Common myeloid progenitor, CD34-positive (primary cell): ENCODE data around the gene PASD1.
"Not testable (repeated sequence)": the region's sequence is repeated elsewhere in the genome, so short reads cannot be mapped to it uniquely, and the experiment has no call there.

Experiments
- CTCF ChIA-PET: fragments of 350-600 bp; sonication (Branson Sonifier 250); formaldehyde crosslinking; loops from one replicate; lab custom pipeline; 2021; ENCODE audit warnings: antibody characterized with exemption; lab: Charles Lee
- POLR2A ChIA-PET: fragments of 350-600 bp; sonication (Branson Sonifier 250); formaldehyde crosslinking; loops from one replicate; lab custom pipeline; 2021; ENCODE audit warnings: antibody characterized with exemption; lab: Charles Lee
- DNase-seq, 3 donors: peaks; one replicate each; pipeline versions ENCODE4 v3.0.0 to v3.0.0-alpha.2; 2013
- H3K27ac ChIP-seq, 2 experiments: 1 replicate in 1 of 2; 2 replicates in 1 of 2; pipeline ENCODE4 v1.7.0; 2013; ENCODE audit warnings: inconsistent platforms in 2 of 2, low read length in 2 of 2, mild to moderate bottlenecking in 2 of 2, low read depth in 1 of 2, moderate library complexity in 1 of 2; ENCODE audit not compliant: severe bottlenecking in 2 of 2, insufficient read depth in 1 of 2, poor library complexity in 1 of 2
- H3K27me3 ChIP-seq, 5 experiments: replicated peaks in 2 of 5; 1 replicate in 3 of 5; 2 replicates in 2 of 5; pipeline versions ENCODE4 v1.6.1 to v1.7.0; 2013; ENCODE audit warnings: low read length in 4 of 5, mild to moderate bottlenecking in 2 of 5, moderate library complexity in 2 of 5, inconsistent platforms in 1 of 5; ENCODE audit not compliant: insufficient read depth in 5 of 5, control insufficient read depth in 4 of 5
- H3K36me3 ChIP-seq, 4 experiments: 1 replicate in 2 of 4; 2 replicates in 2 of 4; pipeline versions ENCODE4 v1.6.1 to v1.7.0; 2013; ENCODE audit warnings: low read length in 3 of 4, control low read depth in 1 of 4, mild to moderate bottlenecking in 1 of 4; ENCODE audit not compliant: control insufficient read depth in 4 of 4, insufficient read depth in 4 of 4
- H3K4me1 ChIP-seq, 4 experiments: 1 replicate in 3 of 4; 2 replicates in 1 of 4; pipeline versions ENCODE4 v1.6.1 to v1.7.1; 2013; ENCODE audit warnings: low read length in 3 of 4, mild to moderate bottlenecking in 3 of 4, control low read depth in 1 of 4, inconsistent platforms in 1 of 4, moderate library complexity in 1 of 4; ENCODE audit not compliant: control insufficient read depth in 4 of 4, insufficient read depth in 4 of 4; ENCODE audit errors: control extremely low read depth in 1 of 4
- H3K4me3 ChIP-seq, 7 experiments: 1 replicate in 4 of 7; 2 replicates in 3 of 7; pipeline versions ENCODE4 v1.5.1 to v1.7.0; 2013; ENCODE audit warnings: mild to moderate bottlenecking in 7 of 7, low read length in 6 of 7, moderate library complexity in 6 of 7, inconsistent platforms in 2 of 7, low read depth in 2 of 7, control low read depth in 1 of 7; ENCODE audit not compliant: insufficient read depth in 4 of 7, control insufficient read depth in 1 of 7; ENCODE audit errors: extremely low read depth in 1 of 7
- H3K9me3 ChIP-seq, 5 experiments: 1 replicate in 4 of 5; 2 replicates in 1 of 5; pipeline versions ENCODE4 v1.6.1 to v1.7.1; 2013; ENCODE audit warnings: low read length in 4 of 5, mild to moderate bottlenecking in 2 of 5, inconsistent platforms in 1 of 5, low read depth in 1 of 5, moderate library complexity in 1 of 5; ENCODE audit not compliant: control insufficient read depth in 4 of 5, insufficient read depth in 2 of 5; ENCODE audit errors: control extremely low read depth in 1 of 5
- WGBS: methylation state at CpG from one replicate; pipeline ENCODE4 v1.1.5; 2013; ENCODE audit not compliant: insufficient coverage; 5-methylcytosine and 5-hydroxymethylcytosine counted together

PASD1 gene

DNA sequence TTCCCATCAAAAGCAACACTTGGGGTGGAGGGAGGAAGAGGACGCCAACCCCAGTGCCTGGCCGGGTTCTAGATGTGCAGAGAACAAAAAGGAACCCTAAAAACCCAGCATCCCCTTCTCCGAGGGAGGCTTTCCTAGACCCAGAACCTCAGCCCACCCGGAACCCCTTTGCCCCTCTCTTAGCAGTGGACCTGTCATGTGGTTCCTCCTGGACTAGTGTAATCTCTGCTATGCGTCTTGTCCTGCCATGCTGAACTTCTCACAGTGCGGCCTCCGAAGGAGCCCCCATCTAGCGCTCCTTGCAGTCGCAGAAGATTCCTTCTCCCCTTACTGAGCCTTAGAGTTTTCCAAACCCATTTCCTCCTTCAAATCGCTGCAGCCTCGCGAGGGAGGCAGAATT, 130.6 kb downstream of the PASD1 start:
- Histone ChIP-seq H3K36me3 (no peaks in the 10 kb centered on the region), H3K9me3 (peaks cover 0 to 6% (median 0%) of the 10 kb centered on the region in 5 experiments), H3K27ac (no peak overlapping the region), H3K4me1 (peaks cover 0 to 6% (median 0%) of the 10 kb centered on the region in 4 experiments), H3K4me3 (no peak overlapping the region), H3K27me3 (peaks cover 2 to 55% (median 11%) of the 10 kb centered on the region in 5 experiments)
- WGBS, result 70% methylated on average over 12 of the region's 12 CpGs
- DNase-seq, result no peak
- CTCF ChIA-PET, result no interaction called here
- POLR2A ChIA-PET, result no interaction called here

GRCh38 chrX:151694661-151695582, 131.4 kb downstream of the PASD1 start, which contains the start of gene PRRG3:
TSS of gene PRRG3 (plus strand) at chrX:151695458. CDS start at chrX:151698815, 3,357 bp downstream.
- POLR2A ChIA-PET, result no interaction called here
- Histone ChIP-seq H3K4me1 (peaks cover 0 to 6% (median 0%) of the 10 kb centered on the region in 4 experiments), H3K4me3 (no peak within 1 kb of the TSS), H3K27ac (no peak within 1 kb of the TSS), H3K9me3 (peaks cover 0 to 6% (median 0%) of the 10 kb centered on the region in 5 experiments), H3K36me3 (no peaks in the 10 kb centered on the region), H3K27me3 (peaks cover 2 to 55% (median 11%) of the 10 kb centered on the region in 5 experiments)
- 40% methylated on average over 45 of the region's 100 CpGs for WGBS
- CTCF ChIA-PET, result no interaction called here
- no peak for DNase-seq

GRCh38 chrX:151695583-151696340, 132.3 kb downstream of the PASD1 start:
- WGBS, result 44% methylated on average over 17 of the region's 19 CpGs
- Histone ChIP-seq H3K9me3 (peaks cover 0 to 6% (median 0%) of the 10 kb centered on the region in 5 experiments), H3K27me3 (peaks cover 2 to 52% (median 11%) of the 10 kb centered on the region in 5 experiments), H3K4me1 (peaks cover 0 to 6% (median 0%) of the 10 kb centered on the region in 4 experiments), H3K4me3 (no peak overlapping the region), H3K36me3 (no peaks in the 10 kb centered on the region), H3K27ac (no peak overlapping the region)
- POLR2A ChIA-PET, result no interaction called here
- DNase-seq, result peak in 2 of 3 donors; percentile 10 to 30
- CTCF ChIA-PET, result no interaction called here

DNA sequence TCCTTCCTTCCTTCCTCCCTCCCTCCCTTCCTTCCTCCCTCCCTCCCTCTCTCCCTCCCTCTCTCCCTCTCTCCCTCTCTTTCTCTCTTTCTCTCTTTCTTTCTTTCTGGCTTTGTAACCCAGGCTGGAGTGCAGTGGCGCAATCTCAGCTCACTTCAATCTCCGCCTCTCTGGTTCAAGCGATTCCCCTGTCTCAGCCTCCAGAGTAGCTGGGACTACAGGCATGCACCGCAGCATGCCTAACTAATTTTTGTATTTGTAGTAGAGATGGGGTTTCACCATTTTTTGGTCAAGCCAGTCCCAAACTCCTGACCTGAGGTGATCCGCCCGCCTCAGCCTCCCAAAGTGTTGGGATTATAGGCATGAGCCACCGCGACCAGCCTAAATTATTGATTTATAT, 133.6 kb downstream of the PASD1 start:
- DNase-seq, H3K9me3 ChIP-seq, H3K4me1 ChIP-seq, CTCF ChIA-PET, H3K27ac ChIP-seq, H3K36me3 ChIP-seq, POLR2A ChIA-PET, H3K4me3 ChIP-seq: not testable (repeated sequence)
- 98% methylated on average over 4 of the region's 8 CpGs for WGBS
- H3K27me3 ChIP-seq, result peaks cover 2 to 50% (median 11%) of the 10 kb centered on the region in 5 experiments

DNA sequence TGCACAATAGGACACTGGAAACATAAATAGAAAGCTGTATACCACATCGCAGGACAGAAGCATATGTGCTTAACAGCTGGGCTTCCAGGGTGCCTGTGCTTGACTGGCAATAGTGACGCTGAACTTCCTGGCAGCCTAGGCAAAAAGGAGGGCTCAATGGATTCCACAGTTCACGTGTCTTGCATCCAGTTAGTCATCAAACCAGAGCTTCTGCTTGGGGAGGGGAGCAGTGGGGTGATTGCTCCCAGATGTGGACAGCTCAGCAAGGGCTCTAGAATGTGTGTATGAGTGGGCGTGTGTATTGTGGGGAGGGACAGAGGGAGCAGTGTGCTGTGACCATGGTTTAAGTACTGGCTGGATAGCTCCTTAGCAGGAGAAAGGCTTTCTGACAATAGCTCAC, 134.0 kb downstream of the PASD1 start:
- WGBS, result 68% methylated on average over 4 of the region's 4 CpGs
- CTCF ChIA-PET, result no interaction called here
- H3K4me1 ChIP-seq, result peaks cover 0 to 6% (median 0%) of the 10 kb centered on the region in 4 experiments
- H3K27me3 ChIP-seq, result peaks cover 2 to 50% (median 11%) of the 10 kb centered on the region in 5 experiments
- no peak overlapping the region for H3K27ac ChIP-seq
- POLR2A ChIA-PET, result no interaction called here
- no peak for DNase-seq
- no peaks in the 10 kb centered on the region for H3K36me3 ChIP-seq
- peaks cover 0 to 6% (median 0%) of the 10 kb centered on the region in 5 experiments for H3K9me3 ChIP-seq
- H3K4me3 ChIP-seq, result no peak overlapping the region

- 83% methylated on average over 6 of the region's 6 CpGs for WGBS
- Histone ChIP-seq H3K36me3 (no peaks in the 10 kb centered on the region), H3K9me3 (peaks cover 0 to 6% (median 0%) of the 10 kb centered on the region in 5 experiments), H3K4me3 (no peak overlapping the region), H3K27me3 (peaks cover 2 to 41% (median 11%) of the 10 kb centered on the region in 5 experiments), H3K4me1 (peaks cover 0 to 6% (median 0%) of the 10 kb centered on the region in 4 experiments), H3K27ac (no peak overlapping the region)
- DNase-seq, result no peak
- ChIA-PET CTCF (no interaction called here), POLR2A (no interaction called here)
Observed at GRCh38 chrX:151698485-151698884, 135.0 kb downstream of the PASD1 start.
